OCI-LY7 (cell line): Measurements from ENCODE around the gene CASKIN1. TPM values are rescaled to one million over a fixed set of nuclear protein-coding genes. Genes with fewer than 3 reads are reported as not detected.

Experiments
- BruUV-seq: library from RNA; stranded (reverse); fragments of 400-500 nt; replicated peaks from 2 replicates; lab custom pipeline; 2021; lab: Mats Ljungman, UMichigan
- CTCF ChIA-PET: fragments of 300-600 bp; sonication (Branson Sonifier 250); formaldehyde crosslinking; loops from one replicate; lab custom pipeline; 2022; ENCODE audit warnings: antibody characterized with exemption; ENCODE audit not compliant: unreplicated experiment; lab: Charles Lee
- POLR2A ChIA-PET: fragments of 300-600 bp; sonication (Branson Sonifier 250); formaldehyde crosslinking; loops from one replicate; lab custom pipeline; 2022; ENCODE audit warnings: antibody characterized with exemption; lab: Charles Lee
- DNase-seq: peaks from one replicate; pipeline ENCODE4 v3.0.0-alpha.2; 2015; ENCODE audit warnings: low spot score
- H2AFZ ChIP-seq: fragments of 200-600 bp; sonication (generic), shearing (Covaris generic); 2 replicates; pipeline ENCODE4 v1.6.1; 2014; ENCODE audit warnings: mild to moderate bottlenecking, antibody characterized with exemption, low read length, moderate library complexity
- H3K27ac ChIP-seq: fragments of 200-600 bp; sonication (generic); 2 replicates; pipeline ENCODE4 v1.5.1; 2014; ENCODE audit warnings: mixed run types, low read depth, mild to moderate bottlenecking, moderate library complexity, low read length, inconsistent platforms; ENCODE audit not compliant: poor library complexity, severe bottlenecking
- H3K36me3 ChIP-seq: fragments of 200-600 bp; sonication (generic); 2 replicates; pipeline ENCODE4 v1.6.1; 2014; ENCODE audit warnings: mild to moderate bottlenecking, antibody characterized with exemption, low read length, moderate library complexity, mixed read lengths; ENCODE audit not compliant: insufficient read depth
- H3K4me1 ChIP-seq: fragments of 200-600 bp; sonication (generic); 2 replicates; pipeline ENCODE4 v1.5.1; 2014; ENCODE audit warnings: mild to moderate bottlenecking, low read length; ENCODE audit not compliant: insufficient read depth, poor library complexity, severe bottlenecking
- H3K4me2 ChIP-seq: fragments of 200-600 bp; sonication (generic); 2 replicates; pipeline ENCODE4 v1.6.1; 2014; ENCODE audit warnings: mild to moderate bottlenecking, low read length
- H3K4me3 ChIP-seq: fragments of 200-600 bp; sonication (generic); 2 replicates; pipeline ENCODE4 v1.5.1; 2014; ENCODE audit warnings: mild to moderate bottlenecking, low read depth, low read length; ENCODE audit not compliant: poor library complexity, severe bottlenecking
- H3K79me2 ChIP-seq: fragments of 200-600 bp; sonication (generic); 2 replicates; pipeline ENCODE4 v1.6.1; 2016; ENCODE audit warnings: low read depth, mild to moderate bottlenecking, low read length, moderate library complexity, mixed read lengths; ENCODE audit not compliant: insufficient read depth
- H3K9me2 ChIP-seq: fragments of 200-600 bp; sonication (generic); 2 replicates; pipeline ENCODE4 v1.6.1; 2016; ENCODE audit warnings: mild to moderate bottlenecking, low read length, mixed read lengths; ENCODE audit not compliant: insufficient read depth
- H3K9me3 ChIP-seq: fragments of 200-600 bp; sonication (generic); 2 replicates; pipeline ENCODE4 v1.6.1; 2014; ENCODE audit warnings: mild to moderate bottlenecking, mixed run types, low read length, mixed read lengths
- H4K20me1 ChIP-seq: fragments of 200-600 bp; sonication (generic); 2 replicates; pipeline ENCODE4 v1.6.1; 2014; ENCODE audit warnings: mild to moderate bottlenecking, antibody characterized with exemption, low read length, moderate library complexity, mixed read lengths; ENCODE audit not compliant: insufficient read depth
- CTCF ChIP-seq: fragments of 200-600 bp; sonication (generic); conservative IDR thresholded peaks from 2 replicates; pipeline ENCODE4 v1.5.1; 2014; ENCODE audit warnings: mild to moderate bottlenecking, antibody characterized with exemption, low read length, moderate library complexity, mixed read lengths
- EZH2phosphoT487 ChIP-seq: fragments of 200-600 bp; sonication (generic); IDR thresholded peaks from 2 replicates; pipeline ENCODE4 v1.6.1; 2018; ENCODE audit warnings: low read depth, borderline replicate concordance, mild to moderate bottlenecking, mixed run types, antibody characterized with exemption, low read length, moderate library complexity, mixed read lengths
- intact Hi-C: fragments of 100-400 bp; cut with micrococcal nuclease; formaldehyde crosslinking; loops from one replicate; pipeline ENCODE4 v1.10.0; 2022; ENCODE audit not compliant: unreplicated experiment
- total RNA-seq, 2 experiments: library from RNA; depleted of rRNA in 1 of 2; stranded (reverse); fragments of >200 nt in 1 of 2; shearing (Covaris generic) in 1 of 2; gene quantifications; 2 replicates each; pipeline ENCODE4 v1.2.3, GENCODE V29; 2014 to 2022

Gene CASKIN1
- total RNA-seq, 2 experiments from 2014 or later, result 0.06 to 0.09 TPM

GRCh38 chr16:2186505-2186904, 9.9 kb downstream of the CASKIN1 start:
- Histone ChIP-seq H4K20me1 (no peaks in the 10 kb centered on the region), H3K9me3 (no peaks in the 10 kb centered on the region), H3K4me1 (no peaks in the 10 kb centered on the region), H3K9me2 (no peaks in the 10 kb centered on the region), H3K4me2 (no peak overlapping the region), H3K79me2 (no peaks in the 10 kb centered on the region), H3K36me3 (peaks cover 7% of the 10 kb centered on the region; the same call in 1 of the 2 replicates), H3K27ac (no peak overlapping the region), H2AFZ (no peak overlapping the region), H3K4me3 (no peak overlapping the region)
- no peak for TF ChIP-seq CTCF
- no peak for TF ChIP-seq EZH2phosphoT487
- intact Hi-C loops, result no loop called here
- ChIA-PET CTCF (no interaction called here), POLR2A (no interaction called here)
- no peak for DNase-seq
- no TSS peak for BruUV-seq

- intact Hi-C loops, result no loop called here
- H3K9me2 ChIP-seq, result no peaks in the 10 kb centered on the region
- H3K4me2 ChIP-seq, result no peak overlapping the region
- no peaks in the 10 kb centered on the region for H4K20me1 ChIP-seq
- no peak overlapping the region for H3K27ac ChIP-seq
- no peak overlapping the region for H2AFZ ChIP-seq
- POLR2A ChIA-PET, result no interaction called here
- no TSS peak for BruUV-seq
- no peaks in the 10 kb centered on the region for H3K79me2 ChIP-seq
- CTCF ChIA-PET, result no interaction called here
- peaks cover 7% of the 10 kb centered on the region; the same call in 1 of the 2 replicates for H3K36me3 ChIP-seq
- H3K9me3 ChIP-seq, result no peaks in the 10 kb centered on the region
- no peak overlapping the region for H3K4me3 ChIP-seq
- TF ChIP-seq CTCF (no peak), EZH2phosphoT487 (no peak)
- DNase-seq, result no peak
- H3K4me1 ChIP-seq, result no peaks in the 10 kb centered on the region
These were observed 10.3 kb downstream of the CASKIN1 start for GRCh38 chr16:2186064-2186463.

GRCh38 chr16:2184962-2185361, 11.4 kb downstream of the CASKIN1 start:
- no peak for DNase-seq
- H3K36me3 ChIP-seq, result peaks cover 7% of the 10 kb centered on the region; the same call in 1 of the 2 replicates
- no peak overlapping the region for H3K4me3 ChIP-seq
- H3K4me1 ChIP-seq, result no peaks in the 10 kb centered on the region
- no peak overlapping the region for H3K27ac ChIP-seq
- H3K79me2 ChIP-seq, result no peaks in the 10 kb centered on the region
- no peaks in the 10 kb centered on the region for H3K9me3 ChIP-seq
- TF ChIP-seq CTCF (no peak), EZH2phosphoT487 (no peak)
- no peak overlapping the region for H3K4me2 ChIP-seq
- no peaks in the 10 kb centered on the region for H4K20me1 ChIP-seq
- ChIA-PET POLR2A (no interaction called here), CTCF (no interaction called here)
- no peak overlapping the region for H2AFZ ChIP-seq
- intact Hi-C loops, result no loop called here
- no peaks in the 10 kb centered on the region for H3K9me2 ChIP-seq
- no TSS peak for BruUV-seq
